IPS DF 4.7 (cell line): ENCODE data around the gene CRACR2A.

ENCODE experiments used
- DNase-seq: peaks from one replicate; pipeline ENCODE4 v3.0.0-alpha.2; 2013; ENCODE audit warnings: low spot score; ENCODE audit errors: extremely low read depth

CRACR2A gene

DNA sequence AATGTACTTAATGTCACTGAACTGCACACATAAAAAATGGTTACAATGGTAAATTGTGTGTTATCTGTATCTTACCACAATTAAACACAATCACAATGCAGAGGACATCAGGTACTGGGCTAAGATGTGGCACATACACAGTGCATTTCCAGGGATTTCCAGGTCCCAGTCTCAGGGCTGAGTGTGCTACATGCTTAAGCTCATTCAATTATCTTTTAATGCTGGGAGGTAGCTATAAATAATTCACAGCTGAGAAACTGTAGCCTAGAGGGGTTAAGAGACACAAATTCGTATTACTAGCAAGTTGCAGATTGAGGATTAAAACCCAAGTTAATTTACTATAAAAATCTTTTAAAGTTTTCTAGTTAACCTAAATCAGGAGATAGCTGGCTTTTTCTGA is 67.1 kb downstream of the CRACR2A start:
- DNase-seq: no peak

GRCh38 chr12:3684449-3685051 is 68.4 kb downstream of the CRACR2A start:
- no peak for DNase-seq

- no peak for DNase-seq
Observed at GRCh38 chr12:3683670-3684069, 69.2 kb downstream of the CRACR2A start.

DNA sequence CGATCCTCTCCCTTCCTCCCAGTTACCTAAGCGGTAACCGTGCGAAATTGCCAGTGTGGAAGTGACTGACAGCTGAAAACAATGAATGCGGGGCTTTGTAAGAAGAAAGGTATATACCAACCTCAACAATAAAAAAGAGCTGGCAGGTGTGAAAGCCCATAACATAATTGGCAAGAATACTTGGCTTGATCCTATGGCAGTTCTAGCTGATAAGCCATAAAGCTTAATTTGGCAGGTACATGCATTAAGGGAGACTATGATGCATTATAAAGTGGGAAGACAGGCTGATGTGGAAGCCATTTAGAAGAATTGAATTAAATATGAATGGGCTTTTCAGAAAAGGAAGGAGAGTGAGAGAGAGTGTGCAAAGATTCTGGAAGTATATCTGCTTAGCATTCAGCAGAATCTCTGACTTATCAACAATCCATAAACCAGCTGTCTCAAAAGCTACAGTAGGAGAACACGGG is 71.3 kb downstream of the CRACR2A start:
- no peak for DNase-seq

GRCh38 chr12:3680919-3681594 is 71.9 kb downstream of the CRACR2A start:
- no peak for DNase-seq

GRCh38 chr12:3679831-3680230 is 73.1 kb downstream of the CRACR2A start:
- no peak for DNase-seq

DNA sequence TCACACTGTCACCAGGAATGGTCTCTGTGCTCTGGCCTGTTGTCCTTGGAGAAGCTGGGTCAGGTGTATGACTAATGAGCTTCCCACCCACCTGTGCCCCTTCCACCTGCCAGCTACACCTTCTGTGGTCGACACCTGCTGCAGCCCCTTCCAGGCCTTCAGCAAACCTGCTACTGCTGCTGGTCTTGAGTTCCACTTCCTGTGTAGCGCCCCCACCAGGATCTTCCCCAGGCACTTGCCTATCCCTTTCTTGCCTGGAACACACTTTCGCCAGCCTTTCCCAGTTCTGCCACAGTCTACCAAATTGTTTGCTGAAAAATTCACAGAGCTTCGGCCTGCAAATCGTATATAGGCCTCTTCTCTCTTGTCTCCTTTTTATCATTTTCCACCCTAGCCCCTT is 75.3 kb downstream of the CRACR2A start:
- no peak for DNase-seq

GRCh38 chr12:3673981-3674708 is 78.8 kb downstream of the CRACR2A start:
- no peak for DNase-seq

GRCh38 chr12:3672113-3672509 is 80.8 kb downstream of the CRACR2A start:
- no peak for DNase-seq

GRCh38 chr12:3671330-3672112 is 81.4 kb downstream of the CRACR2A start:
- DNase-seq: no peak

- DNase-seq: no peak
Observed at GRCh38 chr12:3670083-3670620, 82.8 kb downstream of the CRACR2A start.

GRCh38 chr12:3669594-3669993 is 83.3 kb downstream of the CRACR2A start:
- no peak for DNase-seq

DNA sequence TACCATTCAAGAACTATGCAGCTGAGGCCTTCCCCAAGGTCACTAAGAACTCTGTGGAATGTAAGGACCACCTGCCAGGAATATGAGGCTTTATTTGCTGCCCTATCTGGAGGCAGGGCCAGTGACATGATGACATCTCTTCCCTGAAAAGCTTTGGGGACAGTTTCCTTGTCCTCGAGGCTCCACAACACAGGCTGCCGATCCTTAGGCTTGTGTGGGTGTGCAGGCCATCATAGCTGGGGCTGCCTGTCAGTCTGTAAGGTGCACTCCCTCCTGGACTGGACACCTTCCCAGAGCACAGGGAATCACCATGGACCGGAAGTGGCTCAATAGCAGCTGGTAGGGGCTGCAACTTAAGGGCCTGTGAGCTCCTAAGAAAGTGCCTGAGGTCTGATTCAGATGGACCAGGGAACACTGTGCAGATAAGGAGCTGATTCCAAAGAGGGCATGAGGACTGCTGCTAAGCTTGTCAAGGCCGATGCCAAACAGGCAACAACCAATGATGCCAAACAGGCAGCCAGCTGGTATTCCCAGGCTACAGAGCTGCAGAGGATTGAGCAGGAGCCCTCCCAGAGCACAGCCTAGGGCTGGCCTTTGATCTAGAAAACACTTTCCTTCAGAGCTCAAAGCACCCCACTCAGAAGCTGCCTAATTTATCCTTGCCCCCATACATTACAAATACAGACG is 84.3 kb downstream of the CRACR2A start:
- DNase-seq: no peak

DNA sequence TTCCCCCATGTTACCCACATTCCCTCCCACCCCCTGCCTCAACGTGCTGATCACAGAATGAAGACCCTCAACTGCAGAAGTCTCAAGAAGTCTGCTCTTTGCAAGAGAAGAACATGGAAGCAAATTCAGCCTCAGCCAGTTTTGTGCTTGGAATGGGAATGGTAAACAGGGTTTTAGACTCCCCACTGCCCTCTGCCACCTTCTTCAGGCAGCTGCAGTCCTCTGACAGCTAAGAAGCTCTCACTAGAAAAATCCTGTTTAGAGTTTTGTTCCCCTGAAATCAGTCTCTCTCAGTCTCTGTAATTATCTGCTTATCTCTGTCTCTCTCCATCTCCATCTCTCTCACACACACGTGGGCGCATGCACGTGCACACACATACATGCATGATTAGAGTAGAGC is 85.4 kb downstream of the CRACR2A start:
- DNase-seq: no peak

GRCh38 chr12:3666441-3666840 is 86.5 kb downstream of the CRACR2A start:
- no peak for DNase-seq

- DNase-seq: no peak
Observed at GRCh38 chr12:3662521-3662921, 90.4 kb downstream of the CRACR2A start.

DNA sequence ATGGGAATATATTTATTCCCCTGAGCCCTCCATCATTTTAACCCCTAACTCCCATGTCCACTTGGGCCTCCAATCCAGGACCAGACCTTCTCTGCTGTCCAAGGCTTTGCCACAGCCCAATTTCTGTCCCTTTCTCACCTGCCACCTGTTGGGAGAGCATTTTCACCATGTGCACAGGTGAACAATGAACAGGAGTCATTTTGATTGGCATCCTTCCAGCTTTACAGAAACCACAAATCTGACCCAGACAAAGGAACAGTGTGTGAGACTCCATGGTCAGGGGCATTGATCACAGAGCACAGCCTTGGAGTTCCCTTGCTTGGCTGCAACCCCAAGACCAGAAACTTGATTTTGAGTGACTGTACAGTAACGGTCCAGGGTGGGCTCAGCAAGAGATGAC is 91.9 kb downstream of the CRACR2A start:
- no peak for DNase-seq

DNA sequence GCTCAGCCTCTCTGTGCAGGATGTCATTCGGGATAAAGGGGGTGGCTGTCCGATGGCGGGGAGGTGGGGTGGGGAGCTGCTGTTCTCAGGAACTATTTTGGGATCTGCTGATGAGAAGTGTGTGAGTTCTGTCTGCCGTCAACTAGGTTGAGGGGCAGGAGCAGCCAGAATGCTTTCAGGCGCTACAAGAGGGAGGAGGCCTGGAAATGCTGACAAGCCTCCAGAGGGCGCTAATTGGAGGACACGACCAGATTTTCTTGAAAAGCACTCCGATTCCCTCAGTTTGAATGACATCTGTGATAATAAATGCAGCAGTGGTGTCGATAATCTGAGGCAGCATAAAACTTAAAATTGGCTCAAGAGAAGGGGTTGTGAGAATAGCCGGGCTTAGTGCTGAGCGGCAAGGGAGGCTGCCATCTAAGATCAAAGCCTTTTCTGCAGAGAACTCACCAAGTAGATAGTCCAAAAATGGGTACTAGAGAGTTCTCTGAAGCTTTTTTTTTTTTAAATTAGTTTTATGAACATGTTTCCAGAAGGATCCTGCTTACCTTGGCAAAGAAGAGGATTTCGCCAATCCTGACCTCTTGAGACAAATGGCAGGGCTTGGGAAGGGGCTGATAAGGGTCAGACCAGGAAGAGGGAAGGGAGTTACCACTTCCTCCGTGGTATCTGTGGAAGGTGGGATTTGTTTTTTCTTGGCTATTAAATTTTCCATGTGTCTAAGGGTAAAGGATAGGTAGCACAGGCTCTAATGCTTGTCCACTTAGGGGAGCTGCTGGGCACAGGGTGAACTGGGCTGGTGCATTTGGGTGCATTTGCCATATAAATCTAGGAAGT is 94.4 kb downstream of the CRACR2A start:
- peak; percentile 19 for DNase-seq

- DNase-seq: no peak
Observed at GRCh38 chr12:3656946-3657622, 95.8 kb downstream of the CRACR2A start.
